Panc1 (cell line): ENCODE measurements around the gene CNKSR3.

Source experiments
- SIN3A ChIP-seq: IDR thresholded peaks from 2 replicates; pipeline ENCODE4 v1.6.1; 2012; ENCODE audit warnings: low read depth, mild to moderate bottlenecking, low read length, moderate library complexity, borderline replicate concordance; ENCODE audit not compliant: insufficient read depth
- TF ChIP-seq, protein P1 (sequence below), 2 experiments: IDR thresholded peaks; 2 replicates each; pipeline ENCODE4 v1.6.1; 2011 to 2012; ENCODE audit warnings: low read depth in 2 of 2, control low read depth in 1 of 2, low read length in 1 of 2, mild to moderate bottlenecking in 1 of 2, moderate library complexity in 1 of 2; ENCODE audit not compliant: insufficient read depth in 1 of 2
- TF ChIP-seq, protein P2 (sequence below): fragments of 450-650 bp; IDR thresholded peaks from 2 replicates; pipeline ENCODE4 v1.5.1; 2017; ENCODE audit warnings: mild to moderate bottlenecking

DNA sequence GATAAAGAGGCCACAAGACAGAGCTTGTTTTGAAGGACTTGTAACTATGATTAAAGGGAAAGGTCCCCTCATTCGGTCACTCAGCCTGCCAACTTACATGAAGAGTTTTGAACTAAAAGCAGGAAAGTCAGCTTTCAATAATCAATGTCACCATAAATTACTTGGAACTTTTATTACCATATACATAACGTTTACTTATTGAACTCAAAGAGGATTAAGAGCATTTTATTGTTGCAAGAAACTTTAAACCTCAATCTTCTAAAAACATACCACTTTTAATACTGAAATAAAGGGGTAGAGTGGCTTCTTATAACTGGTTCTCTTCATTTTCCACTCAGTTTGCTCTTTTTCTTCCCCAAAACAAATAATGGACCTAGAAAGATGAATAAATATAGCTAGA is 65.1 kb downstream of the CNKSR3 start:
- TF ChIP-seq, protein P1, sequence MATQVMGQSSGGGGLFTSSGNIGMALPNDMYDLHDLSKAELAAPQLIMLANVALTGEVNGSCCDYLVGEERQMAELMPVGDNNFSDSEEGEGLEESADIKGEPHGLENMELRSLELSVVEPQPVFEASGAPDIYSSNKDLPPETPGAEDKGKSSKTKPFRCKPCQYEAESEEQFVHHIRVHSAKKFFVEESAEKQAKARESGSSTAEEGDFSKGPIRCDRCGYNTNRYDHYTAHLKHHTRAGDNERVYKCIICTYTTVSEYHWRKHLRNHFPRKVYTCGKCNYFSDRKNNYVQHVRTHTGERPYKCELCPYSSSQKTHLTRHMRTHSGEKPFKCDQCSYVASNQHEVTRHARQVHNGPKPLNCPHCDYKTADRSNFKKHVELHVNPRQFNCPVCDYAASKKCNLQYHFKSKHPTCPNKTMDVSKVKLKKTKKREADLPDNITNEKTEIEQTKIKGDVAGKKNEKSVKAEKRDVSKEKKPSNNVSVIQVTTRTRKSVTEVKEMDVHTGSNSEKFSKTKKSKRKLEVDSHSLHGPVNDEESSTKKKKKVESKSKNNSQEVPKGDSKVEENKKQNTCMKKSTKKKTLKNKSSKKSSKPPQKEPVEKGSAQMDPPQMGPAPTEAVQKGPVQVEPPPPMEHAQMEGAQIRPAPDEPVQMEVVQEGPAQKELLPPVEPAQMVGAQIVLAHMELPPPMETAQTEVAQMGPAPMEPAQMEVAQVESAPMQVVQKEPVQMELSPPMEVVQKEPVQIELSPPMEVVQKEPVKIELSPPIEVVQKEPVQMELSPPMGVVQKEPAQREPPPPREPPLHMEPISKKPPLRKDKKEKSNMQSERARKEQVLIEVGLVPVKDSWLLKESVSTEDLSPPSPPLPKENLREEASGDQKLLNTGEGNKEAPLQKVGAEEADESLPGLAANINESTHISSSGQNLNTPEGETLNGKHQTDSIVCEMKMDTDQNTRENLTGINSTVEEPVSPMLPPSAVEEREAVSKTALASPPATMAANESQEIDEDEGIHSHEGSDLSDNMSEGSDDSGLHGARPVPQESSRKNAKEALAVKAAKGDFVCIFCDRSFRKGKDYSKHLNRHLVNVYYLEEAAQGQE (IDR thresholded peaks at IDR 0.05; ENCODE audit: insufficient read depth in 1 of 2, low read depth in 2 of 2, low read length in 1 of 2) = no peak
- TF ChIP-seq, protein P2, sequence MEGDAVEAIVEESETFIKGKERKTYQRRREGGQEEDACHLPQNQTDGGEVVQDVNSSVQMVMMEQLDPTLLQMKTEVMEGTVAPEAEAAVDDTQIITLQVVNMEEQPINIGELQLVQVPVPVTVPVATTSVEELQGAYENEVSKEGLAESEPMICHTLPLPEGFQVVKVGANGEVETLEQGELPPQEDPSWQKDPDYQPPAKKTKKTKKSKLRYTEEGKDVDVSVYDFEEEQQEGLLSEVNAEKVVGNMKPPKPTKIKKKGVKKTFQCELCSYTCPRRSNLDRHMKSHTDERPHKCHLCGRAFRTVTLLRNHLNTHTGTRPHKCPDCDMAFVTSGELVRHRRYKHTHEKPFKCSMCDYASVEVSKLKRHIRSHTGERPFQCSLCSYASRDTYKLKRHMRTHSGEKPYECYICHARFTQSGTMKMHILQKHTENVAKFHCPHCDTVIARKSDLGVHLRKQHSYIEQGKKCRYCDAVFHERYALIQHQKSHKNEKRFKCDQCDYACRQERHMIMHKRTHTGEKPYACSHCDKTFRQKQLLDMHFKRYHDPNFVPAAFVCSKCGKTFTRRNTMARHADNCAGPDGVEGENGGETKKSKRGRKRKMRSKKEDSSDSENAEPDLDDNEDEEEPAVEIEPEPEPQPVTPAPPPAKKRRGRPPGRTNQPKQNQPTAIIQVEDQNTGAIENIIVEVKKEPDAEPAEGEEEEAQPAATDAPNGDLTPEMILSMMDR = no peak
- TF ChIP-seq SIN3A = no peak
